ENCODE data around the gene CDKL2. TPM values are rescaled to one million over a fixed set of nuclear protein-coding genes. Genes with fewer than 3 reads are reported as not detected.

The CDKL2 gene
- total and polyA plus RNA-seq, 2 donors from 2014 or later, result 3.2 to 15.9 TPM

GRCh38 chr4:75639124-75639695, 8.9 kb upstream of the CDKL2 start:
- H3K27ac ChIP-seq (ENCODE audit: low read depth in 2 of 2, low read length in 2 of 2), result peak overlapping the region in 1 of 2 donors; percentile 59
- peaks cover 0 to 4% (median 2%) of the 10 kb centered on the region in 3 donors for H3K36me3 ChIP-seq (ENCODE audit: control insufficient read depth in 2 of 3, insufficient read depth in 3 of 3, low read length in 3 of 3)
- no peak overlapping the region for H3K4me3 ChIP-seq (ENCODE audit: low read length in 3 of 3)
- intact Hi-C loops (cut with DNase I), result no loop called here
- H3K4me1 ChIP-seq (ENCODE audit: control insufficient read depth in 2 of 3, insufficient read depth in 2 of 3, low read depth in 1 of 3, low read length in 3 of 3), result peaks cover 6 to 17% (median 6%) of the 10 kb centered on the region in 3 donors
- peak; percentile 46 for FAIRE-seq
- H3K9ac ChIP-seq (ENCODE audit: low read length in 3 of 3), result no peak overlapping the region
- H3K27me3 ChIP-seq (ENCODE audit: control insufficient read depth, insufficient read depth, low read length), result no peaks in the 10 kb centered on the region
- no peak for DNase-seq
- TF ChIP-seq, protein P1, sequence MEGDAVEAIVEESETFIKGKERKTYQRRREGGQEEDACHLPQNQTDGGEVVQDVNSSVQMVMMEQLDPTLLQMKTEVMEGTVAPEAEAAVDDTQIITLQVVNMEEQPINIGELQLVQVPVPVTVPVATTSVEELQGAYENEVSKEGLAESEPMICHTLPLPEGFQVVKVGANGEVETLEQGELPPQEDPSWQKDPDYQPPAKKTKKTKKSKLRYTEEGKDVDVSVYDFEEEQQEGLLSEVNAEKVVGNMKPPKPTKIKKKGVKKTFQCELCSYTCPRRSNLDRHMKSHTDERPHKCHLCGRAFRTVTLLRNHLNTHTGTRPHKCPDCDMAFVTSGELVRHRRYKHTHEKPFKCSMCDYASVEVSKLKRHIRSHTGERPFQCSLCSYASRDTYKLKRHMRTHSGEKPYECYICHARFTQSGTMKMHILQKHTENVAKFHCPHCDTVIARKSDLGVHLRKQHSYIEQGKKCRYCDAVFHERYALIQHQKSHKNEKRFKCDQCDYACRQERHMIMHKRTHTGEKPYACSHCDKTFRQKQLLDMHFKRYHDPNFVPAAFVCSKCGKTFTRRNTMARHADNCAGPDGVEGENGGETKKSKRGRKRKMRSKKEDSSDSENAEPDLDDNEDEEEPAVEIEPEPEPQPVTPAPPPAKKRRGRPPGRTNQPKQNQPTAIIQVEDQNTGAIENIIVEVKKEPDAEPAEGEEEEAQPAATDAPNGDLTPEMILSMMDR (IDR thresholded peaks at IDR 0.05; ENCODE audit: borderline replicate concordance, extremely low read depth, insufficient read depth), result no peak
- H3K9me3 ChIP-seq (ENCODE audit: control insufficient read depth in 2 of 3, insufficient read depth in 1 of 3, low read length in 3 of 3), result no peaks in the 10 kb centered on the region

DNA sequence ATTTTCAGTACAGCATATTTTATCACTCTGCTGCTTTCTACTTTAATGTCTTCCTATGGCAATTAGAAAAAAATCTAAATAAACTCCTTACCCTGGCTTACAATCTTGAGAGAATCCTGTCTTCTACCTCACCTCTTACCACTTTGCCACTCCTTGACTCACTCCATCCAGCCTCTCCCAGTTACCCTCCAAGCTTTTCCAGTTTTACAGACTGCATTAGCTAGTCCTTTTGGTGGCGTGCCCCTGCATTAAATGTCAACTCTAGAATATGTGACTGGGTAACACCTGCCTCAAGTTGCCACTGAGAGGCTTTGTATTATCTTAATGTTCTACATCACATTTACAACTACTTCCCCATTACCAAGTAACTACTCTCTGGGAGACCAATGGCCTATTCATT, 7.5 kb upstream of the CDKL2 start:
- no peak overlapping the region for H3K9ac ChIP-seq (ENCODE audit: low read length in 3 of 3)
- H3K36me3 ChIP-seq (ENCODE audit: control insufficient read depth in 2 of 3, insufficient read depth in 3 of 3, low read length in 3 of 3), result no peaks in the 10 kb centered on the region
- H3K27me3 ChIP-seq (ENCODE audit: control insufficient read depth, insufficient read depth, low read length), result no peaks in the 10 kb centered on the region
- TF ChIP-seq, protein P1 (IDR thresholded peaks at IDR 0.05; ENCODE audit: borderline replicate concordance, extremely low read depth, insufficient read depth), result no peak
- H3K9me3 ChIP-seq (ENCODE audit: control insufficient read depth in 2 of 3, insufficient read depth in 1 of 3, low read length in 3 of 3), result no peaks in the 10 kb centered on the region
- no peak overlapping the region for H3K4me3 ChIP-seq (ENCODE audit: low read length in 3 of 3)
- peaks cover 6 to 17% (median 6%) of the 10 kb centered on the region in 3 donors for H3K4me1 ChIP-seq (ENCODE audit: control insufficient read depth in 2 of 3, insufficient read depth in 2 of 3, low read depth in 1 of 3, low read length in 3 of 3)
- H3K27ac ChIP-seq (ENCODE audit: low read depth in 2 of 2, low read length in 2 of 2), result peak overlapping the region in 1 of 2 donors; percentile 16
- FAIRE-seq, result no peak
- DNase-seq, result no peak
- intact Hi-C loops (cut with DNase I), result no loop called here

- Histone ChIP-seq H3K4me3 (ENCODE audit: low read length in 3 of 3) (no peak overlapping the region), H3K9me3 (ENCODE audit: control insufficient read depth in 2 of 3, insufficient read depth in 1 of 3, low read length in 3 of 3) (no peaks in the 10 kb centered on the region), H3K36me3 (ENCODE audit: control insufficient read depth in 2 of 3, insufficient read depth in 3 of 3, low read length in 3 of 3) (no peaks in the 10 kb centered on the region), H3K27ac (ENCODE audit: low read depth in 2 of 2, low read length in 2 of 2) (peak overlapping the region in 1 of 2 donors; percentile 16), H3K9ac (ENCODE audit: low read length in 3 of 3) (no peak overlapping the region), H3K4me1 (ENCODE audit: control insufficient read depth in 2 of 3, insufficient read depth in 2 of 3, low read depth in 1 of 3, low read length in 3 of 3) (peaks cover 6 to 17% (median 6%) of the 10 kb centered on the region in 3 donors), H3K27me3 (ENCODE audit: control insufficient read depth, insufficient read depth, low read length) (no peaks in the 10 kb centered on the region)
- FAIRE-seq (no peak), DNase-seq (peak in 4 of 5 donors; percentile 69 to 87 (median 82))
- TF ChIP-seq, protein P1 (IDR thresholded peaks at IDR 0.05; ENCODE audit: borderline replicate concordance, extremely low read depth, insufficient read depth), result no peak
- intact Hi-C loops (cut with DNase I), result no loop called here
Measured at GRCh38 chr4:75637176-75637575, 6.8 kb upstream of the CDKL2 start.
